DMS53 treated with DMSO at 0.1 percent for 48 hours (cell line): Measurements from ENCODE around the gene GRK5.
"Not testable (repeated sequence)": the region's sequence is repeated elsewhere in the genome, so short reads cannot be mapped to it uniquely, and the experiment has no call there.

Experiments
- DNase-seq: peaks from one replicate; lab custom pipeline; 2025; ENCODE audit not compliant: unreplicated experiment; lab: John Stamatoyannopoulos, UW

Gene GRK5

GRCh38 chr10:119221201-119221600 lies 13.8 kb downstream of the GRK5 start:
- DNase-seq, result no peak

- no peak for DNase-seq
These were observed 14.3 kb downstream of the GRK5 start for GRCh38 chr10:119221666-119222065.

- DNase-seq, result no peak
These were observed 15.2 kb downstream of the GRK5 start for GRCh38 chr10:119222537-119222936.

- DNase-seq, result no peak
These were observed 15.6 kb downstream of the GRK5 start for GRCh38 chr10:119222966-119223386.

- DNase-seq, result no peak
These were observed 17.8 kb downstream of the GRK5 start for GRCh38 chr10:119225083-119225658.

- DNase-seq, result no peak
These were observed 20.5 kb downstream of the GRK5 start for GRCh38 chr10:119227825-119228224.

GRCh38 chr10:119231654-119232053 lies 24.3 kb downstream of the GRK5 start:
- no peak for DNase-seq

- DNase-seq, result not testable (repeated sequence)
These were observed 25.1 kb downstream of the GRK5 start for GRCh38 chr10:119232439-119232838.

GRCh38 chr10:119233123-119233820 lies 25.9 kb downstream of the GRK5 start:
- DNase-seq, result no peak

GRCh38 chr10:119233821-119234220 lies 26.4 kb downstream of the GRK5 start:
- DNase-seq, result no peak

- no peak for DNase-seq
These were observed 28.0 kb downstream of the GRK5 start for GRCh38 chr10:119235356-119235755.

GRCh38 chr10:119237722-119238436 lies 30.5 kb downstream of the GRK5 start:
- no peak for DNase-seq

GRCh38 chr10:119238577-119238976 lies 31.2 kb downstream of the GRK5 start:
- DNase-seq, result no peak

- DNase-seq, result not testable (repeated sequence)
These were observed 31.6 kb downstream of the GRK5 start for GRCh38 chr10:119239015-119239414.

- not testable (repeated sequence) for DNase-seq
These were observed 32.3 kb downstream of the GRK5 start for GRCh38 chr10:119239630-119240029.

GRCh38 chr10:119241066-119241465 lies 33.7 kb downstream of the GRK5 start:
- DNase-seq, result no peak

- no peak for DNase-seq
These were observed 34.8 kb downstream of the GRK5 start for GRCh38 chr10:119242186-119242585.

- no peak for DNase-seq
These were observed 36.1 kb downstream of the GRK5 start for GRCh38 chr10:119243488-119243887.

GRCh38 chr10:119243967-119244366 lies 36.6 kb downstream of the GRK5 start:
- DNase-seq, result no peak

GRCh38 chr10:119245272-119245671 lies 37.9 kb downstream of the GRK5 start:
- no peak for DNase-seq

GRCh38 chr10:119246862-119247549 lies 39.6 kb downstream of the GRK5 start:
- no peak for DNase-seq

- no peak for DNase-seq
These were observed 40.2 kb downstream of the GRK5 start for GRCh38 chr10:119247550-119247894.
